BLaER1 treated with 17β-estradiol and CSF1 and Interleukin-3, amounts not matched to agents 10 nM and 100 nM (cell line): ENCODE results near the gene MBLAC2.
A peak's percentile ranks its signal among the peaks of the same experiment; 100 is the strongest.

Experiments
- H3K27ac ChIP-seq, 11 experiments: shearing (Covaris generic); formaldehyde crosslinking; 2 replicates each; pipeline ENCODE4 v1.8.1; 2022
- H3K27me3 ChIP-seq, 11 experiments: shearing (Covaris generic); formaldehyde crosslinking; 2 replicates each; pipeline ENCODE4 v1.8.1; 2022
- H3K36me3 ChIP-seq, 11 experiments: shearing (Covaris generic); formaldehyde crosslinking; 2 replicates each; pipeline ENCODE4 v1.8.1; 2022
- H3K4me1 ChIP-seq, 10 experiments: shearing (Covaris generic); formaldehyde crosslinking; 2 replicates each; pipeline ENCODE4 v1.8.1; 2022
- H3K4me2 ChIP-seq, 11 experiments: shearing (Covaris generic); formaldehyde crosslinking; 2 replicates each; pipeline ENCODE4 v1.8.1; 2022
- H3K4me3 ChIP-seq, 10 experiments: shearing (Covaris generic); formaldehyde crosslinking; 2 replicates each; pipeline ENCODE4 v1.8.1; 2022
- H3K9ac ChIP-seq, 11 experiments: shearing (Covaris generic); formaldehyde crosslinking; 2 replicates each; pipeline ENCODE4 v1.8.1; 2022
- H3K9me3 ChIP-seq, 11 experiments: shearing (Covaris generic); formaldehyde crosslinking; replicated peaks in 1 of 11; 2 replicates each; pipeline ENCODE4 v1.8.1; 2022
- H4K20me1 ChIP-seq, 11 experiments: shearing (Covaris generic); formaldehyde crosslinking; 2 replicates each; pipeline ENCODE4 v1.8.1; 2022
- Cebpa-rat ChIP-seq, 11 experiments: shearing (Covaris generic); IDR thresholded peaks; 2 replicates each; pipeline ENCODE4 v1.8.1; 2022

The MBLAC2 gene

DNA sequence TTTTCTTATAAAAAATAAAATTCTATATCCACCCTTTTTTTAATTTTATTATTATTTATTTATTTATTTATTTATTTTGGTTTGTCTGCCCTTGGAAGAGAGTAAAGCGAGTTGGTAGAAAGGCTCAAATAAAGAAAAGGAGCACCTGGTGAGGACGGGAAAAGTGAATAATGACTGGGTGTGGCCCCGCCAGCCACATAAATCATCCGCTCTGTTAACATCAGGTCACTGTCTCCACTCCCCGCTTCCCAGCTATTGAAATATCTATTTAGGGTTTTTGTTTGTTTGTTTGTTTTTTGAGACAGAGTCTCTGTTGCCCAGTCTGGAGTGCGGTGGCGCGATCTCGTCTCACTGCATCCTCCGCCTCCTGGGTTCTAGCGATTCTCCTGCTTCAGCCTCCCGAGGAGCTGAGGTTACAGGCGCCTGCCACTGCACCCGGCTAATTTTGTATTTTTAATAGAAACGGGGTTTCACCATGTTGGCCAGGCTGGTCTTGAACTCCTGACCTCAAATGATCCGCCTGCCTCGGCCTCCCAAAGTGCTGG lies 937 bp upstream of the MBLAC2 start:
- H3K9me3 ChIP-seq: peaks cover 0 to 8% (median 0%) of the 10 kb centered on the region in 11 experiments; a peak in 4 of 22 replicates
- peaks cover 11 to 41% (median 31%) of the 10 kb centered on the region in 10 experiments for H3K4me1 ChIP-seq
- peak overlapping the region; percentile 87 to 99 (median 91) for H3K4me2 ChIP-seq
- H3K36me3 ChIP-seq: peaks cover 0 to 22% (median under 1%) of the 10 kb centered on the region in 11 experiments; a peak in 10 of 22 replicates
- peak overlapping the region in 8 of 11 experiments; percentile 76 to 89 (median 85); a peak in 13 of 22 replicates for H3K9ac ChIP-seq
- H3K27me3 ChIP-seq: no peaks in the 10 kb centered on the region
- no peak overlapping the region; a peak in 2 of 22 replicates for H3K27ac ChIP-seq
- peak overlapping the region; percentile 73 to 91 (median 83); a peak in 19 of 20 replicates for H3K4me3 ChIP-seq
- TF ChIP-seq Cebpa-rat (IDR thresholded peaks at IDR 0.05): no peak
- H4K20me1 ChIP-seq: no peaks in the 10 kb centered on the region

GRCh38 chr5:90473396-90474234 lies 956 bp downstream of the MBLAC2 start:
- Histone ChIP-seq H3K4me1 (peaks cover 11 to 41% (median 31%) of the 10 kb centered on the region in 10 experiments), H3K27ac (peak overlapping the region in 10 of 11 experiments; percentile 62 to 88 (median 84); a peak in 21 of 22 replicates), H3K4me3 (peak overlapping the region; percentile 73 to 91 (median 83)), H3K9ac (peak overlapping the region; percentile 75 to 89 (median 83)), H3K36me3 (peaks cover 0 to 34% (median 17%) of the 10 kb centered on the region in 11 experiments; a peak in 12 of 22 replicates), H3K9me3 (peaks cover 0 to 25% (median 7%) of the 10 kb centered on the region in 11 experiments; a peak in 13 of 22 replicates), H4K20me1 (no peaks in the 10 kb centered on the region), H3K4me2 (peak overlapping the region; percentile 87 to 99 (median 91)), H3K27me3 (no peaks in the 10 kb centered on the region)
- TF ChIP-seq Cebpa-rat (IDR thresholded peaks at IDR 0.05): no peak

- no peak for TF ChIP-seq Cebpa-rat (IDR thresholded peaks at IDR 0.05)
- H3K4me1 ChIP-seq: peaks cover 11 to 41% (median 31%) of the 10 kb centered on the region in 10 experiments
- H3K27me3 ChIP-seq: no peaks in the 10 kb centered on the region
- peaks cover 0 to 41% (median 20%) of the 10 kb centered on the region in 11 experiments; a peak in 11 of 22 replicates for H3K36me3 ChIP-seq
- H3K9me3 ChIP-seq: peaks cover 0 to 31% (median 10%) of the 10 kb centered on the region in 11 experiments; a peak in 13 of 22 replicates
- H3K4me2 ChIP-seq: peak overlapping the region; percentile 87 to 99 (median 91)
- H3K9ac ChIP-seq: peak overlapping the region; percentile 75 to 89 (median 83)
- peak overlapping the region; percentile 73 to 91 (median 83) for H3K4me3 ChIP-seq
- H3K27ac ChIP-seq: peak overlapping the region in 9 of 11 experiments; percentile 73 to 88 (median 86); a peak in 16 of 22 replicates
- no peaks in the 10 kb centered on the region for H4K20me1 ChIP-seq
Measured at GRCh38 chr5:90472783-90473395, 1.7 kb downstream of the MBLAC2 start.

DNA sequence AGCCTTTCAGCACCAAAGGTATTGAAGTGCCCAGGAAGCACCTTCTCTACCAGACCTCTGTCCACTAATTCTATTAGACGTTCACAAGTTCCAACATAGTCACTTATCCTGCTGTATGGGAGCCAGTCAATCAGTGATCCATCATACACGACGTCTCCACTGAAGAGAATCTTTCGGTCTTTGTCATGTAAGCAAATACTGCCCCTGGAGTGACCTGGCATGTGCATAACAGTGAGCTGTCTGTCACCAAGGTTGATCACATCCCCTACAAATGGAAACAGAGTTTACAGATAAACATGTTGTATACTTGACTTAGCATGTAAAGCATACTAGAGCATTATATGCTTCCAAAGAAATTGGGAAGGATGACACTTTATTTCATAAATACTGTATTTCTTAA lies 13.3 kb downstream of the MBLAC2 start:
- Histone ChIP-seq H3K4me2 (no peak overlapping the region), H3K27me3 (no peaks in the 10 kb centered on the region), H4K20me1 (no peaks in the 10 kb centered on the region), H3K4me3 (no peak overlapping the region), H3K36me3 (peaks cover 0 to 28% (median 12%) of the 10 kb centered on the region in 11 experiments; a peak in 13 of 22 replicates), H3K27ac (no peak overlapping the region), H3K4me1 (peaks cover 0 to 11% (median 0%) of the 10 kb centered on the region in 10 experiments; a peak in 2 of 20 replicates), H3K9me3 (peaks cover 0 to 7% (median 0%) of the 10 kb centered on the region in 11 experiments; a peak in 3 of 22 replicates), H3K9ac (no peak overlapping the region)
- no peak for TF ChIP-seq Cebpa-rat (IDR thresholded peaks at IDR 0.05)

DNA sequence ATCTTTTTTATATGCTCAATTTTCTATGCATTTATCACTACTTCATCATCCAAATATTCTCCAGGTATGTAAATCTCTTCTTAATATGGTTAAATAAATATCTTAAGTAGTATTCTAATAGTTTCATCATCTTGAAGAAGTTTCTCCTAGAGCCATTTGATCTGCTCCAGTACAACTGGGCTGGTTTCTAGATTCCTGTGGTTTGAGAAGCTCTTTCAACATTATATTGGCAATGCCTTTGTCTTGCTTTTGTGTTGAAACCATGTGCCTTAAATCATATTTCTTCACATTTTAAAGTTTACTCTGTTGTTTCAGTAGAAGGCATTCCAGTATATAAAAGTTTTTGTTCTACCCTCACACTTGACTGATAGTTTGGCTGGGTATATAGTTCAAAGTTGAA lies 27.6 kb downstream of the MBLAC2 start:
- Histone ChIP-seq H3K9me3 (peaks cover 9 to 17% (median 15%) of the 10 kb centered on the region in 11 experiments; a peak in 21 of 22 replicates), H3K36me3 (peaks cover 0 to 15% (median 7%) of the 10 kb centered on the region in 11 experiments; a peak in 9 of 22 replicates), H3K27me3 (no peaks in the 10 kb centered on the region), H3K4me3 (no peak overlapping the region), H3K27ac (no peak overlapping the region), H4K20me1 (no peaks in the 10 kb centered on the region), H3K4me1 (no peaks in the 10 kb centered on the region), H3K4me2 (no peak overlapping the region), H3K9ac (no peak overlapping the region)
- TF ChIP-seq Cebpa-rat (IDR thresholded peaks at IDR 0.05): no peak

- Histone ChIP-seq H3K9me3 (no peaks in the 10 kb centered on the region), H3K27me3 (no peaks in the 10 kb centered on the region), H3K4me2 (peak overlapping the region in 4 of 11 experiments; percentile 55 to 84 (median 76); a peak in 4 of 22 replicates), H4K20me1 (no peaks in the 10 kb centered on the region), H3K36me3 (no peaks in the 10 kb centered on the region), H3K4me3 (no peak overlapping the region), H3K9ac (no peak overlapping the region), H3K4me1 (peaks cover 0 to 9% (median 5%) of the 10 kb centered on the region in 10 experiments; a peak in 6 of 20 replicates), H3K27ac (no peak overlapping the region)
- no peak for TF ChIP-seq Cebpa-rat (IDR thresholded peaks at IDR 0.05)
Measured at GRCh38 chr5:90440644-90441043, 33.9 kb downstream of the MBLAC2 start.

- H3K36me3 ChIP-seq: no peaks in the 10 kb centered on the region
- H3K9ac ChIP-seq: no peak overlapping the region
- no peak overlapping the region for H3K27ac ChIP-seq
- H3K27me3 ChIP-seq: no peaks in the 10 kb centered on the region
- H3K4me3 ChIP-seq: no peak overlapping the region
- H3K4me1 ChIP-seq: peaks cover 0 to 9% (median 5%) of the 10 kb centered on the region in 10 experiments; a peak in 6 of 20 replicates
- no peak for TF ChIP-seq Cebpa-rat (IDR thresholded peaks at IDR 0.05)
- H4K20me1 ChIP-seq: no peaks in the 10 kb centered on the region
- no peak overlapping the region for H3K4me2 ChIP-seq
- H3K9me3 ChIP-seq: no peaks in the 10 kb centered on the region
Measured at GRCh38 chr5:90438100-90438499, 36.5 kb downstream of the MBLAC2 start.

- Histone ChIP-seq H3K4me2 (no peak overlapping the region), H4K20me1 (no peaks in the 10 kb centered on the region), H3K4me3 (no peak overlapping the region), H3K36me3 (no peaks in the 10 kb centered on the region), H3K9ac (no peak overlapping the region), H3K27ac (no peak overlapping the region), H3K4me1 (peaks cover 0 to 9% (median 5%) of the 10 kb centered on the region in 10 experiments; a peak in 6 of 20 replicates), H3K27me3 (no peaks in the 10 kb centered on the region), H3K9me3 (no peaks in the 10 kb centered on the region)
- TF ChIP-seq Cebpa-rat (IDR thresholded peaks at IDR 0.05): no peak
Measured at GRCh38 chr5:90437663-90438062, 36.9 kb downstream of the MBLAC2 start.
